GM18520 (cell line): ENCODE results near the gene POLD2.

Source experiments
- ATAC-seq: cut with Tn5 transposase; IDR thresholded peaks from one replicate; pipeline ENCODE4 v1.9.1; 2021; ENCODE audit not compliant: unreplicated experiment

Gene POLD2

GRCh38 chr7:44066494-44067063, 56.8 kb downstream of the POLD2 start:
- ATAC-seq = no peak

GRCh38 chr7:44066111-44066460, 57.3 kb downstream of the POLD2 start:
- ATAC-seq = no peak

GRCh38 chr7:44065431-44066110, 57.8 kb downstream of the POLD2 start, which contains the start of gene PGAM2:
PGAM2 (minus strand) TSS chr7:44065567; CDS start chr7:44065529, 38 bp downstream.
- no peak for ATAC-seq

- no peak for ATAC-seq
These were observed 58.4 kb downstream of the POLD2 start for GRCh38 chr7:44064791-44065430.
